CD4-positive, alpha-beta T cell treated with Interleukin-1 beta for 1 hour (primary cell): ENCODE measurements around the gene NAT8L.

Source experiments
- DNase-seq, 2 donors: peaks; one replicate each; pipeline ENCODE4 v3.0.0-alpha.2; 2020 to 2022

NAT8L gene

DNA sequence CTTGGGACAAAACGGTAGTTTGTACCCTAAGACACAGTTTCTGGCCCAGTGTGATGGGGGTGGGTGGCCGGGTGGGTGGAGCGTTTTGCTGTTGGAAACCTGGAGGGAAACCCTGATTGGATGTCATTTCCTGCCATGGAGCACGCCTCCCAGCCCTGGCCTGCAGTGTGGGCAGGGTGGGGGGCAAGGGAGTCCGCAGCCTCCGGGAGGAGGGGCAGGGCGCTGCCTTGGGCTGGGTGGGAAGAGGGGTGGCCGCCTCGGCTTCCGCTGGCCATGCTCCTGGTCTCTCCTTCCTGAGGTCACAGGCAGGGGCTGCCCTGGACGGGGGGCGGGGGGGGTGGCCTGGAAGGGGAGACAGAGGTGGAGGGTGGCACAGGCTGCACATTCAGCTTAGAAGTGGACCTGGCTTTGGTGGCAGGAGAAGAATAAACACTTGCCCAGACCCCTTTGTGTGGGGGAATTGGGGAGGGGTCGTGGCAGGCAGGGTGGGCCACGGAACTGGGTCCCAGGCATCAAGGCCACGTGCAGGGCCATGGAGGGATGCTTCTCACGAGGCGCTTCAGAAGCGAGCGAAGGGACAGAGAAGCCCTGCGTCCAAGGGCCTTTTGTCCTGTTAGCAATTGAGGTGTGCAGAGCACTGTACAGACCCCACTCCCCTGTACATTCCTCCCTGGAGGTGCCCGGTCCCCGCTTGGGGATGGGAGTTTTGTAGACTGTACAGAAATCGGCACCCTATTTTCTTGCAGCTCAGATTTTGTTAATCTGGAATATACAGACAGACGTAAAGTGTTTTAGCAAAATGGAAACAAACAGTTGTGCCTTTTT lies 6.2 kb downstream of the NAT8L start:
- DNase-seq = no peak

DNA sequence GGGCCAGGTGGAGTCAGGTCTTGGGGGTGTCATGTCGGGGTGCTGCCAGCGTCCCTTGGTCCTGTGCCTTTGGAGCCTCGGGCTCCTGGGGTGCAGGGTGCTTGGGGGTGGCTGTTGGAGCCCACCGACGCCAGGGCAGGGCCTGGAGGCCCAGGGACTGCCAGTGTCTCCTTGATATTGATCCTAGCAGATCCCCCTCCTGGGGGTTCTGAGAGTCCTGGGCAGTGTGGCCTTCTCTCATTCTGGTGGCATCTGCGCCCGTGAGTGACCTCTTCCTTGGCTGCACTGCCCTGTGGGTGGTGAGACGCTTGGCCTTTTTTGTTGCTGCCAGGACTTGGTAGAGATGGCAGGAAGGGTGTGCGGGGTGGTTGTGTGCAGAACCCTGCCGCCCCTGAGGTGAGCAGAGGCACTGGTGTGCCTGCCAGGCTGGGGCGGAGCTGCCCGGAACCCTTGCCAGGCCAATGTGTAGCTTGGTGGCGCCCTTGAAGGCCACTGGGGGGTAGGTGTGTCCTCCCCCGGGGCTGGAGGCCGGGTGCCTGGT lies 7.0 kb downstream of the NAT8L start:
- DNase-seq = no peak

- no peak for DNase-seq
Observed at GRCh38 chr4:2066571-2067445, 7.7 kb downstream of the NAT8L start.

DNA sequence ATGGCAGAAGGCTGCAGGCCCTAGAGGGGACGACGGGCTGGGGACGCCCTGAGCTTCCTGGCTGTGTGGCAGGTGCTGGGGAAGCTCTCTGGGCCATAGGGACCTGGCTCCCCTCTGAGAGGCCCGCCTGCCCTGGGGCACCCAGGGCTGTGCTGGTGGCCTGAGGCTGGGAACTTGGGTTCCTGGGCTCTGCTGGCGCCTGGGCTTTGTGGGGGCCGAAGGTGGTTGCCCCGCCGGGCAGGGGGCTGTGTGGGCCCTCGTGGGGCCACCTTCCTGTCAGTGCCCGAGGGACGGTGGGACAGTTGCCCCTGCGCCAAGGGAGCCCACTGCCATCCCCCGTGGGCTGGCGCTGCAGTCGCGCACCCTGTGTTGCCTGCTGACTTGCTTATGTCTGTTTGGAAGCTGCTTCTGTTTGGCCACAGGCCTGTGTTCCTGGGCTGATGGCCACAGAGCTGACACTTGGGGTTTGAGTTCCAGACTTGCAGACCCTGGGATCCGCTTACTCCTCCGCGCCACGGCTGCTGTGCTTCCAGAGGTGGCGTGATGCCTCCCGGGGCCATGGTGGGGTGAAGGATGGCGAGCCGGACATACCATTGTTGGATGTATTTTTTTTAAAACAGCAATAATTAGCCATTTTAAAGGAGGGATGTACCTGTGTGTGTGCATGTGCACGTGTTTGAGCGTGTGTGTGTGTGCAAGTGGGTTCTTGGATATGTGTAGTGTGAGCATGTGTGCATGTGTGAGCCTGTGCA lies 8.5 kb downstream of the NAT8L start:
- DNase-seq = no peak

DNA sequence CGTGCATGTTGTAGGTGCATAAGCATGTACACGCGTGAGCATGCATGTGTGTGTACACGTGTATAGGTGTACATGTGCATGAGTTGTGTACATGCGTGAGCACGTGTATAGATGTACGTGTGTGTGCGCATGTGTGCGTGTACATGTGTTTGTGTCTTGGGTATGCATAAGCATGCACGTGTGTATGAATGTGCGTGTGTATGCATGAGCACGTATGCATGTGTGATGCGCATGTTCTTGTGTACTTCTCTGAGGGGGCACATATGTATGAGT lies 9.0 kb downstream of the NAT8L start:
- no peak for DNase-seq

DNA sequence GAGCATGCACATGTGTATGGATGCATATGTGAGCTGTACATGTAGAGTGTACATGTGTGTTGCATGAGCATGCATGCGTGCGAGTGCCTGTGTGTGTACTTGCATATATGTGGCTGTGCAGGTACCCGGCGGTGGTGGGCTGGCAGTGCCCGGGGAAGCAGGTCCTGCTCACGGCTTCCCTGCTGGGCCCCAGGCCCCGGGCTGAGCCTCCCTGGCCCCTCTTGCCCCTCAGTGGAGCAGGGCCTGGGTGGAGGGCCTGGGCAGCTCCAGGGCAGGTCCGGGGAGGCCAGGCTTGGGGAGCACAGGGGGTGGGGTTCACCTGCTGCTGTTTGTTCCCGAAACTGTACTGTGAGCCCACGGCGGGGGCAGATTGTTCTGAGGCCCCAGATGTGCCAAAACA lies 9.4 kb downstream of the NAT8L start:
- no peak for DNase-seq

DNA sequence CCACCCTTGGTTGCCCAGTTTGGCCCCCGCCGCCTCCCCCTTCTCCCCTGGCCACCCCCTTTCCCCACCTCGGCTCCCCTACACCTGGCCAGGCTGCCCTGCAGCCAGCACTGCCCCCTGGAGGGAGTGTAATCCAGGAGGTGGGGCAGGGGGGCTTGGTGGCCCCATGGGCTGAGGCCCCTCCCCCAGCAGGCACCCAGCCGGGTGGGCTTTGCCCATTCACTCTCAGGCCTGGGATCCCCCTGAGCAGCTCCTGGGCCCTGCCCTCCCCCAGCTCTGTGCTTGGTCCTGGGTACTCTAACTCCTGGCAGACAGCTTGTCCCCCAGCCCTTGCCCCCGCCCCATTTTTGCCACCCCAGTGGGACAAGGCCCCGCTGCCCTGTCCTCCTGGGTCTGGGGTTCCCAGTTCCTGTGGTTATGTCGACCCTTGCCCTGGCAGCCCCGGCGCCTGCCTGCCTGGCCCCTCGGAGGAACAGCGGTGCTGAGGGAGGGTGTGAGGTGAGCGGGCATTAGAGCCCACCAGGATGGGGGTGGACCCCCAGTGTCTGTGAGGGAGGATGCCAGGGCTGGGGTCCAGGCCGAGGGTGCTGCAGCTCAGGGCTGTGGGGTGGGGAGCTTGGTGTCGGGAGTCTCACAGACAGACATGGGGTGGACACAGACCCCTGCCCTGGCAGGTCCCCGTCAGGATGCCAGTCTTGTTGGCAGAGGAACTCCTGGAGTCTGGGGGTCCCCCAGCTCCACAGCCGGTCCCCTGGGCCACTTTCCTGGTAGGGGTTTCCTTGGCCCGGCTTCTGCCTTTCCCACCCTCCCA lies 10.2 kb downstream of the NAT8L start:
- DNase-seq = no peak

- no peak for DNase-seq
Observed at GRCh38 chr4:2069986-2070385, 10.9 kb downstream of the NAT8L start.

DNA sequence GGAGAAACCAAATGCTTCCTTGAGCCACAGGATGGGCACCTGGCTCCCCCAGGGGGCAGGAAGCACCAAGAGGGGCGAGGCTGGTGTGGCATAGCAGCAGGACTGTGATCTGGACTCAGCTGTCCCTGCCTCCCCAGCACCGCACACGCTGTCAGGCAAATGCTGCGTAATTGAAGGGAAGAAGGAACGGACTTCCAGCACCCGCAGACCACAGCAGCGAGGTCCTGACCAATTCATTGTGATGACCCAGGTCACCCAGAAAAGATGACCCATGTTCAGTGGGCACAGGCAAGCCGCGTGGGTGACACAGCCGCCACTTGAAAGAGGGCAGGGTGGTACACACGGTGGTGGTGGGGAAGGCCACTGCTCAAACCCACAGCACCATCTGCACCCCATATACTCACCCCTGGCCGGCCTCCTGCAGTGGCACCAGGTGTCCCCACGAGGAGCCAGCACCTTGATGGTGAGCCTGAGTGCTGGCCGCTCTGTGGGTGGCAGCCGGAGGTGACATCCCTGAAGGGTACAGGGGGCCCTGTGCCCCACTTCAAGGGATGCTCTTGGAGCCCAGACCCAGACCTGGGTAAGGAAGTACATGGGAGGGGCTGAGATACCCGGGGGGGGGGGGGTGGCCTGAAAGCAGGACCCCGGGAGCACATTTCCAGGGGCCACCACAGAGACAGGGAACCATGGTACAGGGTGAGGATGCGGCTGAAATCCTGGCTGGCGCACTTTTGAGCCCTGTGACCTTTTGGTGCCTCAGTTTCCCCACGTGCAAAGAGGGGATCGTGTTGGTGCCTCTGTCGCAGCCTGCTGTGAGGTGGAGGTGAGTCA lies 11.5 kb downstream of the NAT8L start:
- no peak for DNase-seq

DNA sequence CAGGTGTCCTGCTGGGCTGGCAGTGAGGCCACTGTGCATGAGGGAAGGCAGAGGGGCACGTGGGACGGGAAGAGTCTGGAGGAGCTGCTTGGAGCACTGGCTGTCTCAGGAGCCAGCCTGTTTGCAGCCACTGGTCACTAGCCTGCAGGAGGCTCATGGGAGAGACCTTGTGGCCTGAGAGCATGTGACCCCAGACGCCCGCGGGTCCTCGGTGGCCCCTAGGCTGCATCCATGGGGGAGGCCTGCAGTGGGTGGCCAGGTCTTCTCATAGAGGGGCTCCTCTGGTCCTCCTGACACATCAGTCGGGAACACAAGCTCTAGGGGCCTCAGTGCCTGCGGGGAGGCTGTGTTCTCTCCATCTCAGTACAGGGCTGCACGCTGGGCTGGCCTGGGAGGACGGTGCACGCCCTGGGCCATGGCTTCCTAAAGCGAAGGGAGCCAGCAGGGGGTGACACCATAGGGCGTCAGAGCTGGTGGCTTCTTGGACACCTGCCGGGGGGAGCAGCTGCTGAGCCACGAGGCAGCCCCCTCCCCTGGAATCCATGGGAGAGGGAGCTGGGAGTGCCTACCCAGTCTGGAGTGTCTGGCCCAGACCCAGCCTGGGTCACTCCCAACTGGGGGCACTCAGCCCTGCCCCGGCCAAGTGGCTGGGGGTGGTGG lies 12.3 kb downstream of the NAT8L start:
- no peak for DNase-seq

GRCh38 chr4:2071912-2072867 lies 13.1 kb downstream of the NAT8L start:
- no peak for DNase-seq

DNA sequence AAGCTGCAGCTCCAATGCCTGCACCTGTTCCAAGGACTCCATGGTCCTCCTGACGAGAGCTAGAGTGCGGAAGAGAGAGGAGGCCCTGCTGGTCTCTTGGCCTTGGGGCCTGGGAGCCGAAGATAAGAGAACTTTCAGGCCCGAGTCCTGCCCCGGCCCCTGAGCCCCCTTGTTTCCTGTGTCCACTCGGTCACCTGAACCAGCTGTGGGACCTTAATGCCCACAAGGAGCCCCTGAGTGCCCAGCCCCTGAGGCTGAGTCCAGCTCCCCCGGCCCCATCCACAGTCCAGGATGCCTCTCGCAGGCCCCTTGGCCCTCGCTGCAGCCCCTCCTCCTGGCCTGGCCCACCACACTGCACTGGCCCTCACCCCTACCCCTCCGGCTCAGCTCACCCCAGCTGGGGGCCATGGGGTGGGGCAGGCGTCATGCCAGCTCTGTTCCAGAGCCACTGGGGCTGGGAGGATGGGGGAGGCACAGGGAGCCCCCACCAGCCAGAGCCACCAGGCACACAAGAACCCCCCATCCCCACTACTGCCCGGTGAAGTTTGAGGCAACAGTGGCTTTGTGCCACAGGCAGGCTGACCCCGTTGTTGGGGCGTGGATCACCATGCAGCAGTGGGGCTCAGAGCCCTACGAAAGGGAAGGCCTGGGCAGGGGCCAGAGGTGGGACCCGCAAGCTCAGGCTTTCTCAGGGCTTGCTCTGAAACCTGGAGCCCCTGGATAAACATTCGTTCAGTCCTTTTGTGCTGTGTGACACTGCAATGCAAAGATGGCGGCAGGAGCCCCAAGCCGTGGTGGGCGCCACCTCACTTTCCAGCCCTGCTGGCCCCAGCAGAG lies 14.1 kb downstream of the NAT8L start:
- DNase-seq = no peak

GRCh38 chr4:2073808-2074481 lies 14.8 kb downstream of the NAT8L start:
- no peak for DNase-seq

- DNase-seq = no peak
Observed at GRCh38 chr4:2074588-2074987, 15.5 kb downstream of the NAT8L start.

DNA sequence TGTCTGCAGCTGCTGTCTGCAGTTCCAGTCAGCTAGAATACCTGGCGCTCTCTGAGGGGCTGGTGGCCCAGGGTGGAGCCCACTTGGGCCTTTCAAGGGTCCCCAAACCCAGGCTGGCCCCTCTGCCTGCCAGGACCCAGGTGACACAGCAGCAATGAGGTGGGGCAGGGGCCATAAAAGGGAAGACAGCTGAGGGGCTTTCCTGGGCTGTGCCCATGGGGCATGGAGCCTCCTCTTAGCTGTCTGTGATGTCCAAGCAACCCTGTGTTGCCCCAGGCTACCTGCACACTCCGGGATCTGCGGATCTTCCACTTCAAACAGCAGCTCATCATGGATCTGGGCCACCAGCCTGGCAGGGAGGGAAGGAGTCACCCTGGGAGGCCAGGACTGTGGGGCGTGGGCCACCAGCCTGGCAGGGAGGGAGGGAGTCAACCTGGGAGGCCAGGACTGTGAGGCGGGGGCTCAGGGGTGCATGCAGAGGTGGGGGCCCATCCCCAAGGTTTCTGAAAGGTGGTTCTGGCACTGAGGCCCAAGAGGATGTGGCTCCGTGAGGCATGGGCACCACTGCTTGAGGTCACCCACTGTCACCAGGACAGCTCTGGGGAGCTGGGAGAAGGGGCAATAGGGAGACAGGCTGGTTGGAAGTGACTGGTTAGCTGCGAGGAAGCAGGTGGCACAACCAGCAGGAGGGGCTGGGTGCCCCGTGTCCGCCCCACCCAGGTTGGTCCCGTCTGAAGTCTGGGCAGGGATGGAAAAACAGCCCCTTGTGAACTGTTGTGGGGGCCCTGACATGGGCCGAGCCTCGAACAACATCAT lies 16.3 kb downstream of the NAT8L start:
- no peak for DNase-seq

DNA sequence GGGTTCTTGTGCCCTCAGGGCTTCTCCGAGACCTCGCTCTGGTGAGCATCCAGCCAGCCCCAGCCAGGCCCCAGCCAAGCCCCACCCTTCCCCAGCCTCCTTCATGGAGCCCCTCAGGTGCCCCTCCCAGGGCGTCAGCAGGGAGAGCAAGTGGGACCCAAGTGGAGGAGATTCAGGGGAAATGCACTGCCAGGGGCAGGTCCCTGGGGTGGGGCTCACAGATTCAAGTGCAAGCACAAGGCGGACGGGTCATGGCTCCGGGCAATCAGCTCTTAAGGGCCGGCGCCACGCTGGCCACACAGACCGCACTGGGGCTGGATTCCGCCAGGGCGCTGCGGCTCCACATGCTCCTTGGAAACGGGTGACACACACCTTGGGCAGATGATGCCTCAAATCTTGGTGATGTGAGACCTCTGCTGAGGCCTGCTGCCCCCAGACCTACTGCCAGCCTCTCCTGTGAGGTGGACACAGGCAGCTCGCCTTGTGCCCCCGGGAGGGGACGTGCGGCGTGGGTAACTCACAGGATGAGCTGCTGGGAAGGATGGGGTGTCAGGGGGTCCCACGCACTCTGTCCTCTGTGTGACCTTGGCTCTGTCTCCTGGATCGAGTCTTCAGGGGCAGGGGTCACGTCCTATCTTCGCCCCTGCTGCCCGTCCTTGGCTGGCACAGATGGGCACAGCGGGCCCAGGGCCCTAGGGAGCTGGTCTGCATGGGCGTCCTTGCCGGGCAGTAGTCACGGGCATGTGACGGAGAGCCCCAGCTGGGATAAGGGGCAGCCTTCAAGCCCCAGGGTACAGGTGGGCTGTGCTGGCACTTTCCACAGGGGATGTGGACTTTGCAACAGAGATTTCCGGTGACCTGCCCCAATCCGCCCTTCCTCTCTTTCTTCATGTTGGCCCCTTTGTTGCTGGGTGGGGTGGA lies 17.1 kb downstream of the NAT8L start:
- DNase-seq = no peak
